ENCODE data around the gene RUNDC3A. TPM values are rescaled to one million over a fixed set of nuclear protein-coding genes. Genes with fewer than 3 reads are reported as not detected.
"Not testable (repeated sequence)": the region's sequence is repeated elsewhere in the genome, so short reads cannot be mapped to it uniquely, and the experiment has no call there.

RUNDC3A gene
- total RNA-seq, 1 donor from 2014 or later = 0.40 TPM

- Mint-ChIP-seq H3K4me3 (ENCODE audit: unreplicated experiment) (peak overlapping the region; percentile 80), H3K27me3 (ENCODE audit: low read depth) (peaks cover 11% of the 10 kb centered on the region), H3K36me3 (ENCODE audit: low read depth) (no peaks in the 10 kb centered on the region), H3K4me1 (ENCODE audit: low read depth) (peaks cover 23% of the 10 kb centered on the region), H3K27ac (ENCODE audit: unreplicated experiment) (no peak overlapping the region), H3K9me3 (ENCODE audit: low read depth) (no peaks in the 10 kb centered on the region)
- TF ChIP-seq, protein P1, sequence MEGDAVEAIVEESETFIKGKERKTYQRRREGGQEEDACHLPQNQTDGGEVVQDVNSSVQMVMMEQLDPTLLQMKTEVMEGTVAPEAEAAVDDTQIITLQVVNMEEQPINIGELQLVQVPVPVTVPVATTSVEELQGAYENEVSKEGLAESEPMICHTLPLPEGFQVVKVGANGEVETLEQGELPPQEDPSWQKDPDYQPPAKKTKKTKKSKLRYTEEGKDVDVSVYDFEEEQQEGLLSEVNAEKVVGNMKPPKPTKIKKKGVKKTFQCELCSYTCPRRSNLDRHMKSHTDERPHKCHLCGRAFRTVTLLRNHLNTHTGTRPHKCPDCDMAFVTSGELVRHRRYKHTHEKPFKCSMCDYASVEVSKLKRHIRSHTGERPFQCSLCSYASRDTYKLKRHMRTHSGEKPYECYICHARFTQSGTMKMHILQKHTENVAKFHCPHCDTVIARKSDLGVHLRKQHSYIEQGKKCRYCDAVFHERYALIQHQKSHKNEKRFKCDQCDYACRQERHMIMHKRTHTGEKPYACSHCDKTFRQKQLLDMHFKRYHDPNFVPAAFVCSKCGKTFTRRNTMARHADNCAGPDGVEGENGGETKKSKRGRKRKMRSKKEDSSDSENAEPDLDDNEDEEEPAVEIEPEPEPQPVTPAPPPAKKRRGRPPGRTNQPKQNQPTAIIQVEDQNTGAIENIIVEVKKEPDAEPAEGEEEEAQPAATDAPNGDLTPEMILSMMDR (IDR thresholded peaks at IDR 0.05) = no peak
- peak; percentile 87 for DNase-seq (ENCODE audit: low spot score)
These were observed 54.7 kb downstream of the RUNDC3A start for GRCh38 chr17:44362949-44363612.

DNA sequence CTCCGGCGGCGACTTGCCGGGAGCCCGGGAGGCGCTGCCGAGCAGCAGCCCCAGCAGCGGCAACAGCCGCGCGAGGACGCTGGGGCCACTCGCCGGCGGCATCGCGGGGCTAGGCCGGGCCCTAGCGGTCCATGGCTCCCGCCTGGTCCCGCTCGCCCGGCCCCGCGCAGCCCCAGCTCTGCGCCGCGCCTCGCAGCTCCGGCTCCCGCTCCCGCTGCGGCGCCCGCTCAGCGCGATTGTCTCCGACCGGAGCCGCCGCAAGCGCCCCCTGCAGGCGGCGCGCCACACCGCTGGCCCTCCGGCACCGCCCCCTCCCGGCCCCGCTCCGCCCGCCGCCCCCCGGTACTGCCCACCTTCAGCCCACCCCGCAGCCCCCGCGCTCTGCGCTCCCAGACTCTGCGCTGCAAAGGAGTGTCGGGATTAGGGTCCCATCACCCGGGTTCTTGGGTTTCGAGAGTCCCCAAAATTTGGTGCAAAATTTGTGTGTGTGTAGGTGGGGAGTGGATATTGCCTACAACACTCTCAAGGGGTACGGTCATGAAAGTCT lies 55.3 kb downstream of the RUNDC3A start, which contains the start of gene FAM171A2:
TSS of gene FAM171A2 (minus strand) at position 241 of the 547 bp plus-strand sequence. CDS start at position 102, 139 bp downstream.
- H3K4me1 Mint-ChIP-seq (ENCODE audit: low read depth) = peaks cover 23% of the 10 kb centered on the region
- H3K4me3 Mint-ChIP-seq (ENCODE audit: unreplicated experiment) = peak within 1 kb of the TSS; percentile 80
- no peak for DNase-seq (ENCODE audit: low spot score)
- no peaks in the 10 kb centered on the region for H3K9me3 Mint-ChIP-seq (ENCODE audit: low read depth)
- H3K27me3 Mint-ChIP-seq (ENCODE audit: low read depth) = peaks cover 11% of the 10 kb centered on the region
- no peaks in the 10 kb centered on the region for H3K36me3 Mint-ChIP-seq (ENCODE audit: low read depth)
- H3K27ac Mint-ChIP-seq (ENCODE audit: unreplicated experiment) = no peak within 1 kb of the TSS
- TF ChIP-seq, protein P1 (IDR thresholded peaks at IDR 0.05) = peak; percentile 87

DNA sequence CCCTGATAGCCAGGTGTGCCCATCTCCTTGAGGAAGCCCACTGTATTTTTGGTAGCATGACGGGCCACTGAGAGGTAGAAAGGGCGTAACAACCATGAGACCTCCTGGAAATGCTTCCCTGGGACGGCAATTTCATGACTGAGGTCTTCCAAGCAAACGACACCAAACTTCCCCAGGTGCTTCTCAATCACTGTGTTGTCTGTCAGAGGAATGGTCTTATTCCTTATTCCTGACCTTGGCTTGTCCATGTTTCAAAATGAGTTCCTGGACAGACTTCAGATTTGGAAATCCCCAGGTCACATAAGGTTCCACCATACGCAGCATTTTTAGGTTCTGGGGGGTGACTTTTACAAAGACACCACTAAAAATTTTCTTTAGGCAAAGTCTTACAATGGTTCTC lies 56.6 kb downstream of the RUNDC3A start:
- not testable (repeated sequence) for H3K36me3 Mint-ChIP-seq (ENCODE audit: low read depth); H3K9me3 Mint-ChIP-seq (ENCODE audit: low read depth); H3K27ac Mint-ChIP-seq (ENCODE audit: unreplicated experiment); DNase-seq (ENCODE audit: low spot score); H3K4me3 Mint-ChIP-seq (ENCODE audit: unreplicated experiment)
- Mint-ChIP-seq H3K4me1 (ENCODE audit: low read depth) (peaks cover 23% of the 10 kb centered on the region), H3K27me3 (ENCODE audit: low read depth) (peaks cover 11% of the 10 kb centered on the region)

DNA sequence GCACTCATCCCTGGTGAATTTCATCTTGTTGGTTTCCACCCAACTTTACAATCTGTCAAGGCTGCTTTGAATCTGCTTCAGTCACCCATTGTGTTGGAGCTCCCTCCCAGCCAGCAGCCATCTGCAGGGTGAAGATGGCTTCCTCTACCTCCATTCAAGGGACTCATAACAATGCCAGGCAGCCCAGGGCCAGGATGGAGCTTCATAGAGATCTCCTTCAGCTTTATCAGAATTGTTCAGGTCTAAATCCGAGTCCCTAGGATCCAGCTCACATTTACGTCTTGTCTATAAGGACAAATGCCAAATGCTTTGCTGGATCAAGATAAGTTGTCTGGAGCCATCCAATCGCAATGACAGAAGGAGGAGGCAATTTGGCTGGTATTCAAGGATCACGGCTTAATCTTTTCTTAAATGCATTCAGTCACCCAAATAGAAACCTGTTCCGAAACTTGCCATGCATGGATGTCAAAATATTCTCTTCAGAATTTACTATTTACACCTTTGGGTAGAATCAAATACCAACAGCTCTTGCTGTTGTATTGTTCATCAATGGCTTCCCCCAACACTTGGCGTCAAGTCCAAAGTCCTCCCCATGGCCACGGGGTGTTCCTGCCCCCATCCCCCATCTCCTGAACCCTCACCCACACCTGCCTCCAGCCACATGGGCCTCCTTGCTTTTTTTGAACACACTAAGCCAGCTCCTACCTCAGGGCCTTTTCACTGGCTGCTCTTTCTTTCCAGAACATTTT lies 59.0 kb downstream of the RUNDC3A start:
- H3K4me1 Mint-ChIP-seq (ENCODE audit: low read depth) = peaks cover 7% of the 10 kb centered on the region
- peak overlapping the region; percentile 14 for H3K27ac Mint-ChIP-seq (ENCODE audit: unreplicated experiment)
- TF ChIP-seq, protein P1 (IDR thresholded peaks at IDR 0.05) = no peak
- no peak overlapping the region for H3K4me3 Mint-ChIP-seq (ENCODE audit: unreplicated experiment)
- no peak for DNase-seq (ENCODE audit: low spot score)
- no peaks in the 10 kb centered on the region for H3K36me3 Mint-ChIP-seq (ENCODE audit: low read depth)
- peaks cover 11% of the 10 kb centered on the region for H3K27me3 Mint-ChIP-seq (ENCODE audit: low read depth)
- no peaks in the 10 kb centered on the region for H3K9me3 Mint-ChIP-seq (ENCODE audit: low read depth)

Other genes with a start within 250 kb of the RUNDC3A start
- gene LSM12, start 241.9 kb upstream of the RUNDC3A start, total RNA-seq = 48.3 to 51.0 TPM (median 49.7 TPM) in 3 replicates
- gene G6PC3, start 237.9 kb upstream of the RUNDC3A start, total RNA-seq = 52.3 to 70.5 TPM (median 59.2 TPM) in 3 replicates
- gene HDAC5, start 185.0 kb upstream of the RUNDC3A start, total RNA-seq = 46.3 to 51.2 TPM (median 47.0 TPM) in 3 replicates
- 1.3 to 2.8 TPM (median 2.0 TPM) in 3 replicates for gene HROB, start 166.7 kb upstream of the RUNDC3A start, total RNA-seq
- gene ASB16, start 137.9 kb upstream of the RUNDC3A start, total RNA-seq = not detected in 3 replicates
- gene TMUB2, start 121.6 kb upstream of the RUNDC3A start, total RNA-seq = 34.8 to 37.3 TPM (median 35.9 TPM) in 3 replicates
- 79.7 to 100 TPM (median 93.4 TPM) in 3 replicates for gene ATXN7L3, start 108.7 kb upstream of the RUNDC3A start, total RNA-seq
- gene UBTF, start 88.9 kb upstream of the RUNDC3A start, total RNA-seq = 62.1 to 108 TPM (median 62.9 TPM) in 3 replicates
- gene SLC4A1, start 40.5 kb upstream of the RUNDC3A start, total RNA-seq = not detected in 3 replicates
- gene SLC25A39, start 16.2 kb downstream of the RUNDC3A start, total RNA-seq = 78.6 to 95.5 TPM (median 84.1 TPM) in 3 replicates
- gene GRN, start 36.7 kb downstream of the RUNDC3A start, total RNA-seq = 340 to 401 TPM (median 342 TPM) in 3 replicates
- 14.8 to 20.6 TPM (median 18.6 TPM) in 3 replicates for gene FAM171A2, start 55.3 kb downstream of the RUNDC3A start, total RNA-seq
- gene ITGA2B, start 81.0 kb downstream of the RUNDC3A start, total RNA-seq = 1.7 to 2.2 TPM (median 2.0 TPM) in 3 replicates
- gene GPATCH8, start 194.8 kb downstream of the RUNDC3A start, total RNA-seq = 31.1 to 47.0 TPM (median 35.5 TPM) in 3 replicates
- gene FZD2, start 248.9 kb downstream of the RUNDC3A start, total RNA-seq = 103 to 127 TPM (median 108 TPM) in 3 replicates